Melanocyte of skin (primary cell): ENCODE results near the gene AFMID. TPM values are rescaled to one million over a fixed set of nuclear protein-coding genes. Genes with fewer than 3 reads are reported as not detected.

Experiments
- small RNA-seq, 2 donors: library from RNA; depleted of rRNA; stranded (forward); fragments of <200 nt; gene quantifications; one replicate each; pipeline ENCODE3, GENCODE V24; 2012
- total RNA-seq, 2 donors: library from RNA; depleted of rRNA; stranded (reverse); fragments of >200 nt; gene quantifications; 2 replicates each; pipeline ENCODE4 v1.2.3, GENCODE V29; 2012

AFMID gene, protein sequence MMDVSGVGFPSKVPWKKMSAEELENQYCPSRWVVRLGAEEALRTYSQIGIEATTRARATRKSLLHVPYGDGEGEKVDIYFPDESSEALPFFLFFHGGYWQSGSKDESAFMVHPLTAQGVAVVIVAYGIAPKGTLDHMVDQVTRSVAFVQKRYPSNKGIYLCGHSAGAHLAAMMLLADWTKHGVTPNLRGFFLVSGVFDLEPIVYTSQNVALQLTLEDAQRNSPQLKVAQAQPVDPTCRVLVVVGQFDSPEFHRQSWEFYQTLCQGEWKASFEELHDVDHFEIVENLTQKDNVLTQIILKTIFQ
- 10 to 100 TPM in 1 of 2 donors, 1 to 10 TPM in 1; 8.3 to 22.6 TPM for total RNA-seq

DNA sequence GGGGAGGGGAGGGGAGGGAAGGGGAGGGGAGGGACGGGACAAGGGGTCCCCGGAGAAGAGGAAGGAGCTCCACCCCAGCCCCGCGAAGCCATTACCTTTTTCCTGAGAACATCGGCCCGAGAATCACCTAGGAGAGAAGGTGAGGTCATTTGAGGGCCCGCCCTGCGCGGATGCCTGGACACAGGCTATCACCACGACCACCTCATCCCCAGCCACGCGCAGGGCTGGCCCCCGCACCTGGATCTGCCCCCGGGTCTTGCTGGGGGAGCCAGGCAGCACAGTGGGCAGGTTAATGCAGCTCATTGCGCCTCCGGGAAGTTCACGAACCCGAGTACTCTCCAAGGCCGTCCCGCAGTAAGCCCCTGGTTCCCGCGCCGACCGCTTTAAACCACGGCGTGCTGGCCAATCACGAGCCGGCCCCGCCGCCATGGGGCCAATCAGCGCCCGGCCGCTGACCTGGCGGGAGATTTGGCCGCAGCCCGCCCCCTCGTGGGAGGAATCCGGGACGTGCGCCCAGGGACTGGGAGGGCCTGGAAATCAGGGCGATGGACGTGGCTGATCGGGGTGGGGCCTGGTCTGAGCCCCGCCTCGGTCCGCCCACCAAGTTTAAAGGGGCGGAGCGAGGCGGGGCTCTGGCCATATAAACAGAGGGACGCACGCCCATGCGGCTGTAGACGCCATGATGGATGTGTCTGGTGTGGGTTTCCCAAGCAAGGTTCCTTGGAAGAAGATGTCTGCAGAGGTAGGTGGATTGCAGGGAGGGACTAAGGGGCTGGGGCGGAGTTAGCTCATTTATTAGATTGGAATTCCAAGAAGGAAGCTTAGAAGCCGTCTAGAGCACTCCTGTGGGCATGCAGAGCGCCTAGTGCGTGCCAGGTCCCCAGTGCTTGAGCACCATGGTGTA, at the start of gene AFMID, which contains the start of gene TK1:
TSS of gene AFMID (plus strand) at position 671 of the 904 bp plus-strand sequence. CDS start at position 680, 9 bp downstream.
TSS of gene TK1 (minus strand) at position 361 of the 904 bp plus-strand sequence. CDS start at position 303, 58 bp downstream.

DNA sequence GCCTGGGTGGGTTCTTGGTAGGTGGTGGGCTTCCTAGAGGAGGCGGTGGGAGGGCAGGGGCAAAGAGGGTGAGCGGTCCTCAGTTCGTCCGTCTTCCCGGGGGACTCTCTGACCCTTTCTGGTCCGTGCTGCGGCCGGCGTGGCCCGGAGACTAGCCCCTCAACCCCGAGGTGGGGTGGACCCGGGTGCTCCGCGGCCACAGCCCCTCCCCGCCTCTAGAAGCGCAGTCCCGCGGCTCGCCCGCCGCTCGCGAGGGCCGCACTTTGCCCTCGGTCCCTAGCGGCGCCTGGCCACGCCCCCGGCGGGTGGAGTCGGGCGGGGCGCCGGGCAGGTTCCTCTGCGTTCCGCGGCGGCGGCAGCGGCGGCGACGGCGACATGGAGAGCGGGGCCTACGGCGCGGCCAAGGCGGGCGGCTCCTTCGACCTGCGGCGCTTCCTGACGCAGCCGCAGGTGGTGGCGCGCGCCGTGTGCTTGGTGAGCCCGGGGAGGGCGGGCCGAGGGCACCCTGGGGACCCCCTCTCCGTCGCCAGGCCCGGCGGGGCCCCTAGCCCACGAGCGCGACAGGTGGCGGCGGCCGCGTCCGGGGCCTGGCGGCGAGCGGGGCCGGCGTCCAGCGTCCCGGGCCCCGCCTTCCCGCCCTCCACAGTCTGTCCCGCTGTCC, 18.8 kb upstream of the AFMID start, which contains the start of gene SYNGR2:
TSS of gene SYNGR2 (plus strand) at position 340 of the 661 bp plus-strand sequence. CDS start at position 376, 36 bp downstream.

DNA sequence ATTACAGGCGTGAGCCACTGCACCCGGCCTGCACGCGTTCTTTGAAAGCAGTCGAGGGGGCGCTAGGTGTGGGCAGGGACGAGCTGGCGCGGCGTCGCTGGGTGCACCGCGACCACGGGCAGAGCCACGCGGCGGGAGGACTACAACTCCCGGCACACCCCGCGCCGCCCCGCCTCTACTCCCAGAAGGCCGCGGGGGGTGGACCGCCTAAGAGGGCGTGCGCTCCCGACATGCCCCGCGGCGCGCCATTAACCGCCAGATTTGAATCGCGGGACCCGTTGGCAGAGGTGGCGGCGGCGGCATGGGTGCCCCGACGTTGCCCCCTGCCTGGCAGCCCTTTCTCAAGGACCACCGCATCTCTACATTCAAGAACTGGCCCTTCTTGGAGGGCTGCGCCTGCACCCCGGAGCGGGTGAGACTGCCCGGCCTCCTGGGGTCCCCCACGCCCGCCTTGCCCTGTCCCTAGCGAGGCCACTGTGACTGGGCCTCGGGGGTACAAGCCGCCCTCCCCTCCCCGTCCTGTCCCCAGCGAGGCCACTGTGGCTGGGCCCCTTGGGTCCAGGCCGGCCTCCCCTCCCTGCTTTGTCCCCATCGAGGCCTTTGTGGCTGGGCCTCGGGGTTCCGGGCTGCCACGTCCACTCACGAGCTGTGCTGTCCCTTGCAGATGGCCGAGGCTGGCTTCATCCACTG, 27.0 kb downstream of the AFMID start, which contains the start of gene BIRC5:
TSS of gene BIRC5 (plus strand) at position 238 of the 690 bp plus-strand sequence. CDS start at position 302, 64 bp downstream.

DNA sequence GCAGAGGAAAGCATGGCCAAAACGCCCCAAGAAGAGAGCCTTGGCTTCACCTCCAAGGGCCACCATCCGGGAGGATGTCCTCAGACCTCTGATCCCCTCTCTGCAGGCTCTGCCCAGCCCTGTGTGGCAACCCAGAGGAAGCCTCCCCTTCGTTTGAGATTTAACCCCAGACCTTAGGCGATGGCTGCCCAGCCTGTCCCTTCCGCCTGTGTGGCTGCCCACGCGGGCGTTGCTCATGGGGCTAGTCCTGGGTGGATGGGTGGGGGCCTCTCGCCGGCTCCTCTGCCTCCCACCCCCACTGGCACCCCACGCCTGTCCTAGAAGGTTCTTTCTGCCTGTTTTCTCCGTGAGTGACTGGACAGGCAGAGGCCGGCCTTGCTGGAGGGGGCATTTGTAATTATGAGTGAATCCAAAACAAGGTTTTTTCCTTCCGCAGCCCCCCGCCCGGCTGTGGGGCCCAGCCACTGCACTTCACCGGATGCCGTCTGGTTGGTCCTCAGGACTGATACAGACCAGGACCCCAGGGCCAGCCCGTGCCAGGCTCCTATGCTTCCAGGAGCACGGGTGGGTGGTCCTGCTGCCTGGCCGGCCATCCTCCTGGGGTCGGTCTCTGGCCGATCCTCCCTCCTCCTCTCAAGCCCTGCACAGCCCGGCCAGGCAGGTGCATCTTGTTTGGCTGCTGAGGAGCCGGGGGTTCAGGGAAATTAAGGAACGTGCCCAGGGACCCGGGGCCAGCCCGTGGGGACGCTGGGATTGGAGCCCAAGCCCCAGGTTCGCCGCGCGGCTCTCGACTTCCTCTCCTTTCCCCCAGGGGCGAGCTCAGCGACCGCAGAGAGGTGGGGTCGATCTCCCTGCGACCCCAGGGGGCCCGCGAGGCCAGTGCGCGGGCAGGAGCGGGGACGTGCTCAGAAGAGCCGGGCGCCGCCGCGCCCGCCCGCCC, 44.1 kb downstream of the AFMID start, which contains the start of gene TMEM235:
TSS of gene TMEM235 (plus strand) at position 636 of the 940 bp plus-strand sequence. CDS start 393 bp downstream, outside the sequence.

Small RNA genes lying within 50 kb of the gene (small RNA-seq; reads per million reads assigned to genes)
- gene AC087645.1 = 0 reads per million in 2 donors

Other genes starting within 250 kb of the AFMID start
- 1 to 10 TPM; 2.3 to 4.1 TPM for gene TNRC6C, start 228.7 kb upstream of the AFMID start, total RNA-seq
- gene TMC6, start 58.6 kb upstream of the AFMID start, total RNA-seq = 10 to 100 TPM; 28.9 to 93.9 TPM
- 1 to 10 TPM in 1 of 2 donors, under 1 TPM in 1; 0.34 to 1.3 TPM for gene TMC8, start 56.6 kb upstream of the AFMID start, total RNA-seq
- not detected for gene C17orf99, start 41.0 kb upstream of the AFMID start, total RNA-seq
- 10 to 100 TPM in 1 of 2 donors, 1 to 10 TPM in 1; 8.3 to 10.3 TPM for gene SYNGR2, start 18.8 kb upstream of the AFMID start, total RNA-seq
- 100 to 1,000 TPM in 1 of 2 donors, 10 to 100 TPM in 1; 70.5 to 131 TPM for gene TK1, start 310 bp upstream of the AFMID start, total RNA-seq
- 10 to 100 TPM; 50.6 to 85.3 TPM for gene BIRC5, start 26.9 kb downstream of the AFMID start, total RNA-seq
- gene TMEM235, start 44.3 kb downstream of the AFMID start, total RNA-seq = not detected
- gene SOCS3, start 172.7 kb downstream of the AFMID start, total RNA-seq = 10 to 100 TPM; 22.0 to 24.4 TPM
- gene PGS1, start 191.3 kb downstream of the AFMID start, total RNA-seq = 10 to 100 TPM; 27.9 to 42.6 TPM